ENCODE measurements around the gene OCA2.

- TF ChIP-seq CTCF (IDR thresholded peaks at IDR 0.05; ENCODE audit: low read depth, low read length) (no peak), EZH2phosphoT487 (IDR thresholded peaks at IDR 0.05; ENCODE audit: low read depth) (no peak)
Observed at GRCh38 chr15:27820232-27820631, 278.9 kb downstream of the OCA2 start.
